ENCODE data around the gene HBEGF.

Gene HBEGF

GRCh38 chr5:140299056-140299455, 47.3 kb downstream of the HBEGF start:
- TF ChIP-seq CTCF (IDR thresholded peaks at IDR 0.05; ENCODE audit: low read length, missing control alignments), result no peak
- no peak for DNase-seq (ENCODE audit: low read depth)
- no peak overlapping the region for H3K4me3 ChIP-seq (replicated peaks; ENCODE audit: low read depth, low read length)

DNA sequence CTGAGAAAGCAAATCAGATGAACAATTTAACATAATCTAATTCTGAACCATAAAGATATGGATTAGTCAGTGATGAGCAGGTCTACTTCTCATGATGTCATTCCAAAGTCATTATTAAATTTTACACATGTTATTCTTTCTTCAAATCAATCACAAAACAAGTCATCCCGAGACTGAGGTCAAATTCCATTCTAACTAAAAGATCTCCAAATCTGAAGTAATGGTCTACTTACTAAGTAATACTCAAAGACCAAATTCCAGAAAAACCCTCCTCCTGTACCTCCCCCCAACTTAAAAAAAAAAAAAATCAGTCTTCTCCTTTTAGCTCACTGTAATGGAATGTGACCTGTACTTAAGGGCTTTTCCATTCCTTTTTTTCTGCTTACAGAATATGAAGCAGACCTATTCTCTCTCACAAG, 48.2 kb downstream of the HBEGF start:
- DNase-seq (ENCODE audit: low read depth), result peak; percentile 58
- H3K4me3 ChIP-seq (replicated peaks; ENCODE audit: low read depth, low read length), result no peak overlapping the region
- TF ChIP-seq CTCF (IDR thresholded peaks at IDR 0.05; ENCODE audit: low read length, missing control alignments), result no peak

GRCh38 chr5:140297283-140297682, 49.1 kb downstream of the HBEGF start:
- no peak for TF ChIP-seq CTCF (IDR thresholded peaks at IDR 0.05; ENCODE audit: low read length, missing control alignments)
- no peak for DNase-seq (ENCODE audit: low read depth)
- H3K4me3 ChIP-seq (replicated peaks; ENCODE audit: low read depth, low read length), result no peak overlapping the region

GRCh38 chr5:140296289-140296688, 50.1 kb downstream of the HBEGF start:
- TF ChIP-seq CTCF (IDR thresholded peaks at IDR 0.05; ENCODE audit: low read length, missing control alignments), result no peak
- DNase-seq (ENCODE audit: low read depth), result peak; percentile 26
- no peak overlapping the region for H3K4me3 ChIP-seq (replicated peaks; ENCODE audit: low read depth, low read length)

DNA sequence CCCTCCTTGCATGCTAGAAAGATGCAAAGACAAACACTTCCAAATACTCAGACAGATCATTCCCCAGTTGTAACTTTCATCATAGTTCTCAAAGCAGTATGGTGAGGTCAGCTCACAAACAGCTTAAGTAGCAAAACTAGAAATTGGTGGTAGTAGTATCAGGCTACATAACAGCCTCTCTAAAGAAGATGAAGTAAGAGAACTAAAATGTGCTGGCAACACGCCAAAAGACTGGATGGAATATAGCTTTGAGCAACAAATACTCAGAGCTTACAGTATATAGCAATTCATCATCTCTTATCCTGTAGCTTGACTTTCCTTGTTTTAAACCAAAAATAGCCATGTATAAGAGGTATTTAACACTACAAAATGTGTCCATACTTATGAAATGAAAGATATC, 51.0 kb downstream of the HBEGF start:
- DNase-seq (ENCODE audit: low read depth), result peak; percentile 98
- no peak for TF ChIP-seq CTCF (IDR thresholded peaks at IDR 0.05; ENCODE audit: low read length, missing control alignments)
- H3K4me3 ChIP-seq (replicated peaks; ENCODE audit: low read depth, low read length), result no peak overlapping the region

GRCh38 chr5:140294753-140295152, 51.6 kb downstream of the HBEGF start:
- DNase-seq (ENCODE audit: low read depth), result no peak

More at GRCh38 chr5:140294753-140295152, 51.6 kb downstream of the HBEGF start:
- TF ChIP-seq CTCF (IDR thresholded peaks at IDR 0.05; ENCODE audit: low read length, missing control alignments), result no peak
- H3K4me3 ChIP-seq (replicated peaks; ENCODE audit: low read depth, low read length), result no peak overlapping the region

All from fibroblast of pulmonary artery (primary cell).